K562 (cell line): Measurements from ENCODE around the gene CEP85L.

Experiments used
- CTCF ChIP-seq, 3 experiments: IDR thresholded peaks in 2 of 3; conservative IDR thresholded peaks in 1 of 3; 2 replicates each; pipeline ENCODE4 v1.5.1; 2011 to 2012; ENCODE audit warnings: low read length in 3 of 3, mild to moderate bottlenecking in 3 of 3, control low read depth in 2 of 3, improper control_type of control experiment in 1 of 3, inconsistent platforms in 1 of 3, low read depth in 1 of 3, mixed read lengths in 1 of 3, moderate library complexity in 1 of 3; ENCODE audit not compliant: insufficient read depth in 2 of 3
- DPF2 ChIP-seq: fragments of 450-650 bp; IDR thresholded peaks from 2 replicates; pipeline ENCODE4 v1.6.1; 2016
- MEIS2 ChIP-seq: fragments of 450-650 bp; IDR thresholded peaks from 2 replicates; pipeline ENCODE4 v1.6.1; 2014; ENCODE audit warnings: mild to moderate bottlenecking; ENCODE audit not compliant: partially characterized antibody
- PHF21A ChIP-seq: fragments of 450-650 bp; IDR thresholded peaks from 2 replicates; pipeline ENCODE4 v1.6.1; 2017; ENCODE audit warnings: low read depth, borderline replicate concordance
- SMC3 ChIP-seq: conservative IDR thresholded peaks from 2 replicates; pipeline ENCODE4 v1.6.1; 2011; ENCODE audit warnings: low read depth, low read length, improper control_type of control experiment; ENCODE audit not compliant: insufficient read depth

- TF ChIP-seq PHF21A = no peak
- no peak for TF ChIP-seq CTCF (IDR thresholded peaks at IDR 0.05 in 2 of 3, conservative IDR thresholded peaks at IDR 0.05 in 1 of 3; ENCODE audit: insufficient read depth in 2 of 3, low read depth in 1 of 3, low read length in 3 of 3)
- no peak for TF ChIP-seq SMC3
- no peak for TF ChIP-seq DPF2
- no peak for TF ChIP-seq MEIS2
These were observed 143.8 kb downstream of the CEP85L start for GRCh38 chr6:118507636-118508035.
